GM18505 (cell line): ENCODE measurements around the gene CLC.
"Not testable (repeated sequence)": the region's sequence is repeated elsewhere in the genome, so short reads cannot be mapped to it uniquely, and the experiment has no call there.

Experiments
- ATAC-seq: cut with Tn5 transposase; IDR thresholded peaks from one replicate; pipeline ENCODE4 v1.9.1; 2021; ENCODE audit not compliant: unreplicated experiment
- POLR2A ChIP-seq: IDR thresholded peaks from 4 replicates; pipeline ENCODE4 v1.6.1; 2011; ENCODE audit warnings: borderline replicate concordance; ENCODE audit not compliant: insufficient read depth, insufficient read length; ENCODE audit errors: extremely low read depth

The CLC gene

GRCh38 chr19:39710333-39710890 lies 27.4 kb downstream of the CLC start:
- no peak for ATAC-seq
- no peak for TF ChIP-seq POLR2A

- ATAC-seq, result no peak
Measured at GRCh38 chr19:39709026-39709872, 28.6 kb downstream of the CLC start.

DNA sequence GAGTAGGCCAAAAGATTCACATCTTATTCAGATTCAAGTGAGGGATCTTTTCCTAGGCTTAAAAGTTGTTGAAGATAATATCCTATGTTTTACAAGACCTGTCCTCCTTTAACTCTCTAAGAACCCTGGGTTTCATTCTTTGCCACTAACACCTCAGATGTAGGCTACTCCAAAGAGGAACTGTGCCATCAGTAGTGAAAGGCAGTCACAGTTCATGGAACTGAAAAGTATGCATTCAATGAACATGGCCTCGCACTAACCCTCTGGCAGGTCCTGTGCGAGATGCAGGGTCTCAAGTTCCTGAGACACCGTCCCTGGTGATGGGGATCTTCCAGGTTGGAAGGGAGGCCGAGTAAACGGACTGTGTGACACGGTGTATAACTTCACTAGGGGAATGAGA lies 29.2 kb downstream of the CLC start:
- no peak for TF ChIP-seq POLR2A
- no peak for ATAC-seq

More at GRCh38 chr19:39709026-39709872, 28.6 kb downstream of the CLC start:
- TF ChIP-seq POLR2A, result no peak

- no peak for TF ChIP-seq POLR2A
- no peak for ATAC-seq
Measured at GRCh38 chr19:39705578-39706188, 32.1 kb downstream of the CLC start.

DNA sequence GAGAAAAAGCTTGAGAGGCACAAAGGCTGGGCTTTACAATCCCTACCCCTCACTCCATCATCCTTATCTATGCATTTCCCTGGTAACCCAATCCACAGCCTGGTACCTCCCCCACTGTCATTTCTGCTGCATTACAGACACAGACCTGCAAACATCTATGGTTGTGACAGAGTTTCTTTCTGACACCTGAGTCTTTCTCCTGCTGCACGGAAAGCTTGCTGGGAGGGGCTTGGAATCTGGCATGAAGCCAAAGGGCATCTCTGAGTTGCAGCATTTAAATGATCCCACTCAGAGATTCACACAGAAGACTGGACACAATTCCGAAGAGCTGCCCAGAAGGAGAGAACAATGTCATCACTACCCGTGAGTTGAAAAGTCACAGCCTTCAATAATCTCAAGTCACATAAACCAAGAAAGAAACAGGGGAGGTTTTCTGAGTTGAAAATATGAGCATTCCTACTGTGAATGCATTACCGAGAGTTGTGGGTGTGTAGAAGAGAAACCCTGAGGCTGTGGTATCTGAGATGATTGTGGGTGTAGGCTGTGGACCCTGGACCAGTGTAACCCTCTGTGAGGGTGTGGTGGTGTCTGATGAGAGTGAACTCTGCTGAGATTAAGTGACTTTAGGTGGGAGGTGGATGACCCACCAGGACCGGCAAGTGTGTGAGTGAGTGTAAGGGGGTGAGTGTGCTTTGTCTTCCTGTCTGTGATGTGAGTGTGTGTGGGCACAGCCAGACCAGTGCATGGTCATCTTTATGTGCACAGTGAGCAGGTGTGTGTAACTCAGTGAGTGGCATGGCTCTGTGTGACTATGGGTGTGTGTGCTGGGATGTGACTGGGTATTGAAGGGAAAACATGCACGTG lies 33.4 kb downstream of the CLC start, which contains the start of gene LGALS14:
LGALS14 (plus strand) TSS at position 301 of the 864 bp plus-strand sequence; CDS start at position 349, 48 bp downstream.
- peak; percentile 49 for TF ChIP-seq POLR2A
- ATAC-seq, result no peak

DNA sequence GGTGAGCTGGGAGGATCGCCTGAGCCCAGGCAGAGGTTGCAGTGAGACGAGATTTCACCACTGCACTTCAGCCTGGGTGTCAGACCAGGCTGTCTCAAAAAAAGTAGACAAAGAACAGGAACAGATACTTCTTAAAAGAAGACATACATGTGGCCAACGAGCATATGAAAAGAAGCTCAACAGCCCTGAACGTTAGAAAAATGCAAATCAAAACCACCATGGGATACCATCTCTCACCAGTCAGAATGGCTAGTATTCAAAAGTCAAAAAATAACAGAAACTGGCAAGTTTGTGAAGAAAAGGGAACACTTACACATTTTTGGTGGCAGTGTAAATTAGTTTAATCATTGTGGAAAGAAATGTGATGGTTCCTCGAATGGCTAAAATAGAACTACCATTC lies 36.5 kb downstream of the CLC start:
- peak; percentile 44 for TF ChIP-seq POLR2A
- ATAC-seq, result no peak

DNA sequence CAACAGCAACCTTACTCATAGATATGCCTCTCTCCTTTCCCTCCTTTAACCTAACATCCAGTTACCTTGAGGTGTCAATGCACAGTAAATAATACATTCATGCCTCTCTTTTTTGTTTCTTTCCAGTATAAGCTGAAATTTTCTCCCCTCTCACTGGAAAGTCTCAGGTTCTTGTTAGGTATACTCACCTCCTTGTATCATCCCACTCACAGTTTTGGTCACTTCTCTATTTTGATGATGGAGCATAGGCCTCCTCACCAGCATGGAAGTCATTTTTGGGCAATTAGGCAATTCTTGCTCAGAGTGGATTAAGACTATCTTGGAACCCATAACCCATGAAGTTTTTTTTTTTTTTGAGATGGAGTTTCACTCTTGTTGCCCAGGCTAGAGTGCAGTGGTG lies 39.3 kb downstream of the CLC start:
- ATAC-seq, result no peak
- TF ChIP-seq POLR2A, result no peak

DNA sequence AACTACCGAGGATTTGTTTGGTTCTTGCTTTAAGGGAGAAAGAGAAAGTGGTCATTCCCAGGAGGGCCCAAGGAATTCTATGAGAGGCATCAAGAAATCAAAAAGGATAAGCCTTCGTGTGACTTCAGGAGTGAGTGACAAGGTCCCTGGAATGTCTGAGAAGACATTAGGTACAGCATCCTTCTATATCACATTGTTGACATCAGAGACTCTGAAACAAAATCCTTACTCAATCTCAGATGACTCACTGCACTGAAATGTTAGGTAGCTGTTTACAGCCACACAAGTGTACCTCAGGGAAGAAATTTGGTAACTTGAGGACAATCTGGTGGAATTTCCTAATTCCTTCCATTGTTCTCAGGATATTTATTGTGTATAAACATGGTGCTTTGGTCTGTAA lies 41.4 kb downstream of the CLC start:
- TF ChIP-seq POLR2A, result no peak
- ATAC-seq, result no peak

DNA sequence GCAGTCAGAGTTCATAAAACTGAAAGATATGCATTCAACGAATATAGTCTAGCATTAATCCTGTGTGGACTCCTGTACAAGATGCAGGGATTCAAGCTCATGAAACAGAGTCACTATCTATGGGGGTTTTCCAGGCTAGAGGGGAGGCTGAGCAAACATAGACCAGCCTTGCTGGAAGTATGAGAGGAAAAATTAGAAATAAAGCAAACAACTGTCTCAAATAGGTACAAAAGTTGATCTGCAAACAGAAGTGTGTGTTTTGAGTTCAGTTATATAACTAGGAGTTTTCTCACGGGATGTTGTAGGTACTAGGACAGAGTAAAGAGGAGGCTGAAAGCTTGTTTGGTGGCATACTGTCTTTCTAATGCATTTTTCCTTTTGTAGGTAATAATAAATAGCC lies 42.1 kb downstream of the CLC start:
- no peak for ATAC-seq
- TF ChIP-seq POLR2A, result no peak

DNA sequence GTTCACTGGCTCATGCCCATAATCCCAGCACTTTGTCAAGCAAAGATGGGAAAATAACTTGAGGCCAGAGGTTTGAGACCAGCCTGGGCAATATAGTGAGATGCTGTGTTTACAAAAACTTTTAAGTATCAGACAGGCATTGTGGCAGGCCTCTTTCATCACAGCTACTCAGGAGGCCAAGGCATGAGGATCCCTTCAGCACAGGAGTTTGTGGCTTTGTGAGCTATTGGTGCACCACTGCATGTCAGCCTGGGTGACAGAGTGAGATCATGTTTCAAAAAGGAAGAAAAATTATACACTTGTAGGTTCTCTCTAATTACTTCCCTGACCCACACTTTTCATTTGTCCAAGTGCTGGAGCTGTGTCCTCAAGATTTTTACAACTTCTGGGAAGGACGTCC lies 45.0 kb downstream of the CLC start:
- TF ChIP-seq POLR2A, result no peak
- ATAC-seq, result no peak

GRCh38 chr19:39692166-39692565 lies 45.7 kb downstream of the CLC start:
- ATAC-seq, result no peak
- TF ChIP-seq POLR2A, result no peak

- not testable (repeated sequence) for ATAC-seq
Measured at GRCh38 chr19:39688637-39689036, 49.2 kb downstream of the CLC start.

- no peak for ATAC-seq
- no peak for TF ChIP-seq POLR2A
Measured at GRCh38 chr19:39686739-39687138, 51.1 kb downstream of the CLC start.
